WTC11 (cell line): Measurements from ENCODE around the gene ACOT2. TPM values are rescaled to one million over a fixed set of nuclear protein-coding genes. Genes with fewer than 3 reads are reported as not detected.

Experiments used
- HMGXB4 ChIP-seq: sonication (generic); formaldehyde crosslinking; IDR thresholded peaks from 2 replicates; pipeline ENCODE4 v1.8.1; 2023; ENCODE audit warnings: mild to moderate bottlenecking, moderate library complexity, missing genetic modification reagents
- total RNA-seq: library from RNA; stranded (reverse); gene quantifications from 3 replicates; pipeline ENCODE4 v1.2.3, GENCODE V29; 2021

Gene ACOT2
- total RNA-seq, 1 experiment from 2014 or later = 13.7 TPM

GRCh38 chr14:73623504-73624054 is 54.6 kb downstream of the ACOT2 start (continued):
- no peak for TF ChIP-seq HMGXB4 (CRISPR knock-in tag)

Other genes with a start within 250 kb of the ACOT2 start
- gene NUMB, start 110.7 kb upstream of the ACOT2 start, total RNA-seq = 42.0 to 54.0 TPM (median 53.8 TPM) in 3 replicates
- 27.1 to 29.3 TPM (median 28.0 TPM) in 3 replicates for gene RIOX1, start 78.3 kb upstream of the ACOT2 start, total RNA-seq
- 3.0 to 4.6 TPM (median 4.6 TPM) in 3 replicates for gene ACOT1, start 32.1 kb upstream of the ACOT2 start, total RNA-seq
- 0.25 to 0.63 TPM (median 0.46 TPM) in 3 replicates for gene HEATR4, start 10.3 kb upstream of the ACOT2 start, total RNA-seq
- 1.3 to 1.6 TPM (median 1.5 TPM) in 3 replicates for gene ACOT4, start 22.7 kb downstream of the ACOT2 start, total RNA-seq
- gene ACOT6, start 43.3 kb downstream of the ACOT2 start, total RNA-seq = 0.13 to 0.37 TPM in 2 of 3 replicates, not detected in the other
- 14.3 to 15.6 TPM (median 15.6 TPM) in 3 replicates for gene DNAL1, start 75.8 kb downstream of the ACOT2 start, total RNA-seq
- gene PNMA1, start 145.2 kb downstream of the ACOT2 start, total RNA-seq = 46.0 to 50.2 TPM (median 49.6 TPM) in 3 replicates